ENCODE results near the gene ZNF630. TPM values are rescaled to one million over a fixed set of nuclear protein-coding genes. Genes with fewer than 3 reads are reported as not detected.

The ZNF630 gene
- total and polyA plus RNA-seq, 2 of the 8 experiments (the other 6 are each of a cell fraction or from before 2014, with no cell fraction given), result 0.67 to 2.2 TPM

DNA sequence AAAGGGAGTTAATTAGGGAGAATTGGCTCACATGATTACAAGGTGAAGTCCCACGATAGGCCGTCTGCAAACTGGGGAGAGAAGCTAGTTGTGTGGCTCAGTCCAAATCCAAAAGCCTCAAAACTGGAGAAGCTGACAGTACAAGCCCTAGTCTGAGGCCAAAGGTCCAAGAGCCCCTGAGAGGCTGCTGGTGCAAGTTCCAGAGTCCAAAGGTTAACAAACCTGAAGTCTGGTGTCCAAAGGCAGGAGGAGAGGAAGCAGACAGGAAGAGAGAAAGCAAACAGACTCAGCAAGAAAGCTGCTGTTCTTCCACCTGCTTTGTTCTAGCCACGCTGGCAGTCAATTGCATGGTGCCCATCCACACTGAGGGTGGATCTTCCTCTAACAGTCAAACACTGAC is 30.0 kb upstream of the ZNF630 start:
- ChIA-PET CTCF (ENCODE audit: partially characterized antibody) (no interaction called here), POLR2A (ENCODE audit: partially characterized antibody) (no interaction called here)
- H2BK120ac ChIP-seq (replicated peaks; ENCODE audit: low read depth, low read length), result no peak overlapping the region
- H4K5ac ChIP-seq (ENCODE audit: insufficient read length, low read depth, low read length), result no peak overlapping the region
- H3K36me3 ChIP-seq (ENCODE audit: control insufficient read depth in 2 of 4, insufficient read depth in 4 of 4, low read length in 3 of 4), result no peaks in the 10 kb centered on the region
- H4K91ac ChIP-seq (replicated peaks; ENCODE audit: insufficient read length, low read length), result no peak overlapping the region
- H2AFZ ChIP-seq (ENCODE audit: low read length), result no peak overlapping the region
- H2BK5ac ChIP-seq (ENCODE audit: low read depth, low read length), result no peak overlapping the region
- H3K23me2 ChIP-seq (ENCODE audit: low read depth, low read length), result no peaks in the 10 kb centered on the region
- H2BK15ac ChIP-seq (ENCODE audit: low read length), result no peak overlapping the region
- no peak overlapping the region for H3K23ac ChIP-seq (ENCODE audit: insufficient read length)
- no peak overlapping the region for H3K14ac ChIP-seq (ENCODE audit: insufficient read length)
- no peaks in the 10 kb centered on the region for H3K27me3 ChIP-seq (replicated peaks in 1 of 4; ENCODE audit: control insufficient read depth in 3 of 4, extremely low read depth in 1 of 4, insufficient read depth in 3 of 4, low read length in 3 of 4)
- no peak overlapping the region for H4K8ac ChIP-seq (ENCODE audit: extremely low read depth, insufficient read depth, low read length)
- WGBS, 2 experiments (ENCODE audit: extremely low coverage in 1 of 2, insufficient coverage in 1 of 2, insufficient read length in 1 of 2, insufficient replicate concordance in 2 of 2, low coverage in 1 of 2, low lambda C conversion rate in 2 of 2, missing lambda C conversion rate in 1 of 2), result 82% methylated on average over 3 of the region's 3 CpGs; no CpG with 5 or more reads in 1 of the 2 experiments
- no peaks in the 10 kb centered on the region for H3K4me1 ChIP-seq (replicated peaks in 1 of 4; ENCODE audit: control insufficient read depth in 3 of 4, insufficient read depth in 4 of 4, low read length in 3 of 4)
- H4K20me1 ChIP-seq (replicated peaks in 1 of 2; ENCODE audit: control insufficient read depth in 1 of 2, insufficient read depth in 2 of 2, low read length in 2 of 2), result no peaks in the 10 kb centered on the region
- no peak overlapping the region for H3K4me3 ChIP-seq (ENCODE audit: extremely low read depth in 1 of 4, insufficient read depth in 2 of 4, low read depth in 3 of 4, low read length in 4 of 4)
- no peak overlapping the region for H3K9ac ChIP-seq (replicated peaks in 1 of 4; ENCODE audit: extremely low read depth in 1 of 4, low read depth in 3 of 4, low read length in 3 of 4)
- TF ChIP-seq FOSL1 (IDR thresholded peaks at IDR 0.05; ENCODE audit: insufficient read depth, low read depth, low read length) (no peak), ATF2 (IDR thresholded peaks at IDR 0.05; ENCODE audit: low read length) (no peak)
- H3K9me3 ChIP-seq (ENCODE audit: insufficient read depth in 2 of 2, low read depth in 1 of 2, low read length in 1 of 2), result no peaks in the 10 kb centered on the region
- H3K56ac ChIP-seq (replicated peaks; ENCODE audit: insufficient read length, low read depth, low read length), result no peak overlapping the region
- no peak overlapping the region for H3K27ac ChIP-seq (ENCODE audit: low read depth, low read length)
- no peak overlapping the region for H3K4ac ChIP-seq (replicated peaks; ENCODE audit: insufficient read length, low read depth, low read length)
- DNase-seq (ENCODE audit: low read depth in 1 of 2, low spot score in 2 of 2) (no peak), FAIRE-seq (no peak)
- H2BK12ac ChIP-seq (ENCODE audit: low read depth, low read length), result no peak overlapping the region
- no peak overlapping the region for H3K4me2 ChIP-seq (ENCODE audit: insufficient read depth in 1 of 2, low read depth in 2 of 2, low read length in 2 of 2)
- H2AK5ac ChIP-seq (ENCODE audit: low read depth, low read length), result no peak overlapping the region
- H3K79me2 ChIP-seq (ENCODE audit: control insufficient read depth in 1 of 2, insufficient read depth in 2 of 2, low read length in 2 of 2), result no peaks in the 10 kb centered on the region
- H3K79me1 ChIP-seq (ENCODE audit: low read depth, low read length), result no peaks in the 10 kb centered on the region
- no peak overlapping the region for H2BK20ac ChIP-seq (ENCODE audit: low read length)
- no peak overlapping the region for H3K18ac ChIP-seq (ENCODE audit: extremely low read depth, low read length)

Data from H1 (cell line).